Measurements from ENCODE around the gene ITGB5.
A peak's percentile ranks its signal among the peaks of the same experiment; 100 is the strongest.
"Not testable (repeated sequence)": the region's sequence is repeated elsewhere in the genome, so short reads cannot be mapped to it uniquely, and the experiment has no call there.

Gene ITGB5

DNA sequence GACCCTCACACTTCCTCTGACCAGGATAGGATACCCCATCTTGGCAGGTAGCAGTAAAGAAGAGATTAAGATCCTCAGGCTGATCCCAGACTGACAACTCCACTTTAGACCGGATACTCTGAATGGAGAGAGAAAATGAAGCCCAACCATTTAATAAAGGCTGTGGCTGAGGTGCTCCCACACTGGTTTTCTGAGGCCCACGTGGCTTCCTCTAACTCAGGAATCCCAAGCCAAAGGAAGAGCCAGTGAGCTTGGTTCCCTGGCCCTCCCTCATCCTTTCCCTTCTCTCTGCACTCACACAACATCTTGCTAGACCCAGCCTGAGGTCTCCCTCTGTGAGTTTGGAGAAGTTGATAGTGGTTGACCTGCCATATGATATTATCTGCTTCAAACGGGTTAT is 78.1 kb downstream of the ITGB5 start:
- no peak for DNase-seq

DNA sequence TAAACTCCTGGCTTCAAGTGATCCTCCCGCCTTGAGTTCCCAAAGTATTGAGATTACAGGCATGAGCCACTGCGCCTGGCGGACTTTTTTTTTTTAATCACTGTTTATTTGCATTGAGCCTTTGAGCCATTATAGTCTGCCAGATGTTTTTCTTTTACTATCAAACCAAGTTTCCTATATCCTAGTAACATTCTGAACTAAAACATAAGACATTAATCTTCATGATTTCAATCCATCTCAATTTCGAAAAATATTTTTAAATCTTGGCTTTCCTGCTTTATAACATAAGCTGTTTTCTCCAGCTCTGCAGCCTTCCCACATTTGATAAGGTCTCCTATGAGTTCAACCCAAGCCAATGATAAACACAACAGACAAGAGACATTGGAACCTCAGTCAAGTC is 81.5 kb downstream of the ITGB5 start:
- no peak for DNase-seq

DNA sequence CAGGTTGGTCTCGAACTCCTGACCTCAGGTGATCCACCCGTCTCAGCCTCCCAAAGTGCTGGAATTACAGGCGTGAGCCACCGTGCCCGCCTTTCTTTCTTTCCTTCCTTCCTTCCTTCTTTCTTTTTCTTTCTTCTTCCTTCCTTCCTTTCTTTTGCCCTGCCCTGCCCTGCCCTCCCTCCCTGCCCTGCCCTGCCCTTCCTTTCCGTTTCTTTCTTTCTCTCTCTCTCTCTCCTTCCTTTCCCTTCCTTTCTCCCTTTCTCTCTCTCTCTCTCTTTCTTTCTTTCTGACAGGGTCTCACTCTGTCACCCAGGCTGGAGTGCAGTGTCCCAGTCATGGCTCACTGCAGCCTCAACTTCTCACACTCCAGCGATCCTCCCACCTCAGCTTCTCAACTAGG is 82.3 kb downstream of the ITGB5 start:
- DNase-seq: no peak

DNA sequence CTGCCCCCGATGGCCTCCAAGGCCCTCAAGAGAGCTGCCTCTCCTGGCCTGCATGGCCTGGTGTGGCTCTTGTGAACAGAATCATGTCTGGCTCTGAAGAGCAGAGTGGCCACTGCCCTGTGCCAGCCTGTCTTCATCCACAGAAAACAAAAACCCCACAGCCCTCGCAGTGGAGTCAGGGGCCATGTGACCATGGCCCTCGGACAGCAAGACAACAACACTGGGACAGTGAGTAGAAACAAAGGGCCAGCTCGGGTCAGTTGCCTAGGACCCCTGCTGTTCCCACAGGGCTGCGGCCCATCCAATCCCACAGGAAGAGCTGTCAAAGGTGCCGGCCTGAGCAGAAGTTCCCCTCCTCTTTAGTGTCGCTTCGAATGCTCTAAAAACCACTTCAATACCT is 84.5 kb downstream of the ITGB5 start:
- no peak for DNase-seq

DNA sequence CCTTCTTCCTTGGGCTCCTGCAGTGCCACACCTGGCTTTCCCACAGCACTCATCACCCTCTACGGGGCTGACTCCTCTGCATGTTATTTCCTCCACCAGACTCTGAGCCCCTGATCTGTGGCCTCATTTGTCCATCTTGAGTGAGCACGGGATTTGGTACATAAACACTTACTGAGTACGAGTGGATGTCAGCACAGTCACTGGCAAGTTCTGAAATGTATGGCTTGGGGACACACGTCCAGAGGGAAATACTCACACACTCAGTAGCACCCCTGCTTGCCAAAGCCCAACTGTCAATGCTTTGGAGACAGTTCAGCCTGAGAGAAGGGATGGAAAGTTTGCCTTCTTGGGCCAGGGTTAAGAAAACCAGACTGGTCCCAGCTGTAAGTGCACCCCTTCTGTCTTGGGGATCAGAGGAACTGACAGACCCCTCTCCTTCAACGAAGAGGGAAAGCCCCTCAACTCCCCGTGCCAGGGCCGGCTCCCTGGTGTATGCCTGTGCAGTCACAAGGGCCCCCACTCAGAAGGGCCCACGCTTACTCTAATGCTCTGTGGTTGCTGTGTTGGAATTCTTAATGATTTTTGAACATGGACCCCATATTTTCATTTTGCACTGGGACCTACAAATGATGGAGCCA is 85.0 kb downstream of the ITGB5 start:
- no peak for DNase-seq

DNA sequence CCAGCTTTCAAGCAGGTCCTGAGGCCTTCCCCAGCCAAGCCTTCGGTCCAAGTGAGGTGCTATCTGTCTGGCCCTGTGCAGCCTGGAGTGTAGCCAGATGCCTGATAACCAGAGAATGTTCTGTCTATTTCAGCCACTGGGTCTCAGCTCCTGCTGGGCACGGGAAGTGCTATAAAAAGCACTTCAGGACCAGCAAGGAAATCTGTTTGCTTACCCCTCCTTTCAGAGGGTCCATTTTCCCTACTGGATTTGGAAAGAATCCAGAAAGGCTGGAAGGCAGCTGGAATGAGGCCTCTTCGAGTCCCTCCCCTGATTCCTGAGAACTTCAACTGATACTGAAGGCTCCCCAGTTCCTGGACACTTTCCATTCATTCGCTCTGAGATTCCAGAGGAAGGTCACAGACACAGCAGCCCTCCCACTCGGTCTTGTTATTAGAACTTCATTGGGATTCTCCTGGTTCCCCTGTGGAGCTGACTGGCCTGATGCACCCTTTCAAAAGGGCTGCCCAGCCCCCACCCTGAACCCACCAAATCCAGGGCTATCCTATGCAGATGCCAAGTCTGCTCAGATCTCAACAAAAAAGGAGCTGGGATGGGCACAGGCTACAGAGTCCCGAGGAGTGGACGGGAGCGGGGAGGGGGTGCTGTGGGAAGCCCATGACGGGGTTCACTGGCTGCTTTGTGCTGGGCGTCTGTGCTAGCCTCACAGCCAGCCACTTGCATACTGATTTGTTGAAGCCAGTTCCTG is 86.5 kb downstream of the ITGB5 start:
- no peak for DNase-seq

DNA sequence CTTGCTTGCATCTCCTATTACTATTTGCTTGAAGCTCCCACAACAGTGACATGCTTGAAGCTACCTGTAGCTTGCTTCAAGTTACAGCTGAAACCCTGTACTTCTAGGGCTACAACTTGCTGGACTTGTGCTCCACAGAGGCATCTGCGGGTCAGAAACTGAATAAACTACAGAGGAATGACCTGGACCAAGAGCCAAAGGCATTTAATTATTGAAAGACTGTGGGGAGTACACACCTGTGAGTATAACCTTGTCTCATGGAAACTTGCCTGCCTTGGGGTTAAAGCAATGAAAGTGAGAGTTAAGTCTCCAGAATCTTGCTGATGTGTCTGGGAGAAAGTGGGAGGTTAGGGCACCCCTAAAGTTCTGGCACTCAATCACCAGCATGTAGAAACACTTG is 87.1 kb downstream of the ITGB5 start:
- DNase-seq: no peak

DNA sequence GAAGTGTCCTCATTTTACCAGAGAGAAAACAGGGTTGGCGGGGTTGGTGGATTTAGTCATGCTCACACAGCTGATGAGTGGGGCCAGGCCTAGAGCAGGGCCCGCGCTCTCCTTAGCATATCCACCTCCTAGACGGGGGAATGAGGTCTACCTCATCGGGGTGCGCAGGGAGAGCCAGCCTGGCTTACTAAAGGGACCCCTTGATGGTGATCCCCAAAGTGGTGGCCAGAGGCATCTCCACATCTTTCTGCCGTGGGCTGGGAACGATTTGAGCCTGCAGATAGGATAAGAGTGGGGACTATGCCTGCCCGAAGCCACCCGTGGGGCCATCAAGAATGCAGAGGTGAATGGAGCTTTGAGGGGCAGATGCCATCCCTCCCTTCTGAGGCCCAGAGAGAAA is 87.5 kb downstream of the ITGB5 start:
- no peak for DNase-seq

DNA sequence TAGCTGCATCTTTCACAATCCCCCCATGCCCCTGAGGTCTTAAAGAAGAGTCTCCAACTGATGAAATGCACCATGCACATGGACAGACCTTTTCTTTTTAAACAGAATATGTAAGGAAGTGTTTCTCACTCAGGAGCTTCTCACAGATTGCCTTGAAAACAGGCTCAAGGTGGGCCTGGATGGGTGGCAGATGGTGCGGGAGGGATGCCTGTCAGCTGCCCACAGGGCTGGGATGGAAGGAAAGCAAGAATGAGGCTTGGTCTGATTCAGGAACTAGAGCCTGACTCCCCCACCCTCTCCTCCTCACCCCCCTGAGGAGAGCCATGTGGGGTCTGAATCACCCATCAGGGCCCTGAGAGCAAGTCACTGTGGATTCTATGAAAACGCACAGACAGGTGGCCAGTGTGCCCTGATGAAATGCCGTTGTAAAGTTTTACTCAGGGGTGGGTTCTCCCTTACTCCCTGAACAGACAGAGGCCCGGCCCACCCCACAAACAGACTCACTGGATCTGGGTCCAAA is 89.7 kb downstream of the ITGB5 start:
- no peak for DNase-seq

DNA sequence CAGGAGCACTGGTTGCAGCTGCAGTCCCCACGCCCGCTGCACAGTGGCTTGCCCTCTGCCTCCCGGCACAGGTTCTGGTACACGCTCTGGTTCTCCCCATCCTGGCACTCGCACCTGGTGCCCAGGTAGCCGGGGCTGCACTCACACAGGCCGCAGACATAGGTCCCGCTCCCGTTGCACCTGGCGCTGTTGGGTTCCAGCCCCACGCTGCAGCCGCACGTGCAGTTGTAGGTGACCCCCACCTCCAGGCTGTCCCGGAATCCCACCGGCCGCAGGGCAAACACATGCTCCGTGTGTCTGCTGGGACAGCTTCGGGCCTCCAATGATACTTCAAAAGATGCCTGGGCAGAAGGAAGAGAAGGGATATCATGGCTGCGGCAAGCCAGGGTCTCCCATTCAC is 90.7 kb downstream of the ITGB5 start:
- no peak for DNase-seq

DNA sequence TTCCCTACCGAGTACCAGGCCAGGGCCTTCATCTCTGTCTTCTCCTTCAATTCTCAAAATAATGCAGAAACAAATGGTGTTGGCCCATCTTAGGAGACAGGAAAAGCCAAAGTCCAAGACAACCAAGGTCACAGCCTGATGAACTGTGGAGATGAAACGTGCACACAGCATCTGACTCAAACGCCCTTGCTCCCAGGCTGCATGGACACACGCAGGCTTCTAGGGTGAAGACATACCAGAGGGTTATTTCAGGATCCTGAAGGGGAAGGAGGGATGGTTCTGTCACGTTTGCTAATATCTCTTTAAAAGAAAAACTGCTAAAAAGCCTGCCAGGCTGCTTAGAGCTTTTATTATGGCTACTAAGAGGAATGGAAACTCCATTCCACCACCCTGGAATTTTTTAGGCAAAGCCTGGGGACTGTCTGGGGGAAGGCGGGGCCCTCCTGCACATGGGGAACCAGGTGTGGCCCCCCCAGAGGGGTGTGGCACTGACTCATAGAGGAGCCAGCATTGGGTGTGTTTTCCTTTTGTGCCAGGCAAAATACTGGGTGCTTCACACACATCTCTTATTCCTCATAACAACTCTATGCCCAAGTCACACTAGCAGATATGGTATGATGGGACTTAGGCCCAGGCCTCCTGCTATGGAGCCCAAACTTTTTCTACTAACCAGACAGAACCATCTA is 94.0 kb downstream of the ITGB5 start:
- DNase-seq: no peak

DNA sequence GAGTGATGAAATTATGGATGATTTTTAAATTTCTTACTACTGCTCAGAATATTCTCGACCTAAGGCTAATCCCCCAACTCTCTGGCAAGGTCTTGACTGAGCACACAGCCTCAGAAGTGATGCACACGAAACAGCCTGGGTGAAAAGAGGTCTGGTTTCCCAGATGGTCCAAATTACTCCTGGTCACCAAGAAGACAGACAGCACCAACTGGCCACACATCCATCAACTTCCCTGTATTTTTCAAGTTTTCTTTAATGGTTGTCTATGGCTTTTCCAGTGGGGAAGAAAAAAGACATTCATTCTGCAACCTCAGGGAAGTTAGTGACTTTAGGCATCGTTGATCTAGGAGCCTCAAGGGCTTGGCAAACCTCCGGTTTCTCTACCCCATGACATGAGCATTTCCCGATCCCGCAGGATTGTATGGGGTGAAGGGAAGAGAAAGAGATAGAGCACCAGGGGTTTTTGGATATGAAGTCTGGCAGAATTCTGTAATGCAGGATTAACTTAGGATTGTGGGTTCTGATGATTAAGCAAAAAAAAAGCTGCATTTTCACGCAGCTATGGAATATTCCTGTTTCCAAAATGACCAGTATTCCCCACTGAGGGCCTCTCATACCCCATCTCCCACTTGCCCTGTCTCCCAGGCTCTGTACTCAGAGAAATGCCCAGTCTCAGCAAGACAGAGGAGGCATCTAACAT is 94.7 kb downstream of the ITGB5 start:
- DNase-seq: no peak

DNA sequence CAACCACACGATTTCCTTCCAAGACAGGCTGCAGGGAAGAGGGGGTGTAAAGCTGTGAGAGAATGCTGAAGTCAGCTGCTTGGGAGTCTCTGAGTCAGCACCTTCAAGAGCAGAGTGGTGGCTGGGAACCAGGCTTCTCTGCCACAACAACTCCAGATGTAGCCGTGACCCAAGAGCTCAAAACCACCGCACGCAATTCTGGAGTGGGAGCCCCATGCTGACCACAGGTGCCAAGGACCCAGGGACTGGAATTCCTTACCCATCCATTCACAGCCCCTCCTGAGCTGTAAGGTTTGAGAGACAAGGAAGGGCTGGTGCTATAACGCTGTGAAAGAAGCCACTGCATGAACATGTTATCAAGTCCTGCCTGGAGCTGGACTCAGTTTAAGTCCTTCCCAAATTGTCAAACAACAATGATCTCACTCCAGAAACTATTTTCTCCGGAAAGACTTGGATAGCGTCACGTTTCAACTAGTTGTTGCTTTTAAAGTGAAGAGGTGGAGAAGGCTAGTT is 95.5 kb downstream of the ITGB5 start:
- DNase-seq: peak; percentile 19

DNA sequence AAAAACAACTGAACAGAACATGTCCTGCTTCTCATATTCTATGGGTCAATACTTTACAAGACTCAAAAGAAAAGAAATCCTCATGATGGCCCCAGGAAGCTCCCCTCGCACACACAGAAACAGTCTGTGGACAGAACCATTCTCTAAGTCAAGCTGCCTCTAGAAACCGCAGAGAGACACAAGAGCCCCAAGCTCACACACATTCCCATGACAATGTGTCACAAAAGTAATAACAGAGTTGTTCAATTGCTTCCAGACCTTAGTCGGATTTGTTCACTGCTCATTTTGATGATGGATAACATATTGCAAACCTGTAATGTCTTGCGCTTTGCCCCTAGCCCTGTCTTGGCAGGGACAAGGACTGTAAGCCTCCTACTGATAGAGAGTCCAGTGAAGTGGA is 96.0 kb downstream of the ITGB5 start:
- no peak for DNase-seq

DNA sequence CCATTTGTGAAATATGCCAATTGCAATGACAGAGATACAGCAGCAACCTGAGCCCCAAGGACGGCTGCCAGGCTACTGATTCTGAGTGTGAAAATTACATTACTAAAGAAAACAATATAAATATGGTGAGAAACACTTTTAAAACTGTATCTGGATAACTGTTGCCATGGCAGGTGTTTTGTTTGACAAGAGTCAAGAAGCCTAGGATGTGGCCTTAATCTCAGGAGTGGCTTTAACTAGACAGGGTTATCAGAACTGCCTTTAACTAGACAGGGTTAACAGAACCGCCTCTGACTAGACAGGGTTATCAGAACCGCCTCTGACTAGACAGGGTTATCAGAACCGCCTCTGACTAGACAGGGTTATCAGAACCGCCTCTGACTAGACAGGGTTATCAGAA is 98.1 kb downstream of the ITGB5 start:
- DNase-seq: not testable (repeated sequence)

DNA sequence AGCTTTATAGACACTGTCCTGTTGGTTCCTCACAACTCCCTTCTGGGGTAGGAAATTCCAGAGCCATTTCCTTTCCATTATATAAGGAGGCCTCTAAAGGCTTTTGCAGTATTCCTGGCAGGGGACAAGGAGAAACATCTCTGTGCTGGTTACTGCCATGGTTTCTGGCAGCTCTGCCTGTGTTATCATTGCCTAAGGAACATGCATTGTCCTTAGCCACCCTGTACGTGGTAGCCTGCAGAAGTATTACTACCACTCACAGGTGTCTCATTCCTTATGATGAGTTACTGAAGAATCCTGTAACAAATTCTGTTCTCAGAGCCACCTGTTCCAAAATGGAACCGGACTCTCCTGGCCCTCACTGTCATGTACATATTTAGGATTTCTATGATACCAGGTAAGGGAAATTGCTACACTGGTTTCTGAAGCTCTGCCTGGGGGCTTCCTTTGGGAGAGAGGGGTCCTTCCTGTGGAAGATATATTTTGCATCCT is 98.9 kb downstream of the ITGB5 start:
- no peak for DNase-seq

DNA sequence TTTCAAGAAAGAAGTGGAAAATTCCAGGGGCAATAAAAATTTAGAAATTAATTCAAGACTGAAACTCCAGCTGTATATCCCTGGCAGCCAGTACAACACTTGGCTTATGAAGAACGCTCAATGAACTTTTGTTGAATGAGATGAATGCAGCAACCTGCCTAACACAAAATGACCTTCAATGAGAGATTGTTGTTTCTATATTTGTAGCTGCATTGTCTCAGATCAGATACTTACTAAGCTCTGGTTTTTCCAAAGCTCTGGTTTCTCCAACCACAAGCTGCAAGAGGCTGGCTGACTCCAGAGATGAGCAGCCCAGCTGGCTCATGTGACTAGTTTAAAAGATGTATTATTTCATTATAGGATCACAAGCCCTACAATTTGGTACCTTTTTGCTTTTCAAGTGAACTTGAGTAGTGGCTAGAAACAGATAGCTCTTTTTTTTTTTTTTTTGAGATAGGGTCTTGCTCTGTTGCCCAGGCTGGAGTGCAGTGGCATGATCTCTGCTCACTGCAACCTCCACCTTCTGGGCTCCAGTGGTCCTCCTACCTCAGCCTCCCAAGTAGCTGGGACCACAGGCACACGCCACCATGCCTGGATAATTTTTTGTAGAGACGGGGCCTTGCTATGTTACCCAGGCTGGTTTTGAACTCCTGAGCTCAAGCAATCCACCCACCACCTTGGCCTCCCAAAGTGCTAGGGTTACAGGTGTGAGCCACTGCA is 99.5 kb downstream of the ITGB5 start:
- no peak for DNase-seq

DNA sequence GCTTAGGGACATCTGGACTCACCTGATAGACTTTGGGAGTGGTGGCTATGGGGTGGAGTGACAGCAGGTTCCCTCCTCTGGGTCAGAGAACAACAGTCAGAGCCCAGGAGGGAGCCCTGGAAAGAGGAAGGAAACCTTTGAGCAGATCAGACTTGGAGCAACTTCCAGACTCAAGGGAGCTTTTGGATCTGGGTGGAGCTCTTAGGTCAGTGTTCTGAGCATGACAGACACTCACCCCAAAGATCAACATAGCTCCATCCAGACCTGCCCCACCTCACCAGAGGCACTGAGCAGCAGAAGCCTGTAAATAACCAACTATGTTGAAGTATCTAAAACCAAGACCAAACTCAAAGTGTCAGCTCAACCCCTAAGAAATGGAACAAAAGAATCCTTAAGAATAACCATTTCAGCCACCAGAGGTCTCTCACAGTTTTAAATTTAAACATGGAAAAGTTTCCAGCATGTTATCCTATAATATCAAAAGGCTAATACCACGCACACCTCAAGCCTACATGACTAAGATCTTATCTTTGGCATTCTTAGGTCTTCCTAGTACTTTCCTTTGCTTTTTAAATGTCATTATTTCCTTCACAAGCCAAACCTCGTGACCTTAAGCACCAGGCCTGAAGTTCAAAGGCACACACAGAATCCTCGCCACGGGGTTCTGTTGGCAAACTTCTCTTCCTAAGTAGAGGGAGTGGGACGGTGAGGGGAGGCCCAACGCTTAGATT is 100.5 kb downstream of the ITGB5 start:
- DNase-seq: peak; percentile 18

DNA sequence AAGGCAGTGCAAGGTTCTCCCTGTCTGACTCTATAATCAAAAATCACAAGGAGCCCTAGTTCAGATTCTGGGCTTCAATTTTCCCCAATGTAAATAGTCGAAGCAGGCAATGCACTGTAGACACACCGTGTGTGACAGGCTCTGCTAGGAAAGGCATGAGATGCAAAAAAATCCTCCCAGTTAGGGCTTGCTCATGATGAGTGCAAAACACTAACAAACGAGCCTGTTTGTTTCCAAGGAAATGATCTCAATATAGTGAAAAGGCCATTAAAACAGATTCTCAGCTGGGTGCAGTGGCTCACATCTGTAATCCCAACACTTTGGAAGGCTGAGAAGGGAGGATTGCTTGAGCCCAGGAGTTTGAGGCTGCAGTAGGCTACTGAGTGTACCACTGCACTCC is 101.2 kb downstream of the ITGB5 start:
- DNase-seq: no peak

DNA sequence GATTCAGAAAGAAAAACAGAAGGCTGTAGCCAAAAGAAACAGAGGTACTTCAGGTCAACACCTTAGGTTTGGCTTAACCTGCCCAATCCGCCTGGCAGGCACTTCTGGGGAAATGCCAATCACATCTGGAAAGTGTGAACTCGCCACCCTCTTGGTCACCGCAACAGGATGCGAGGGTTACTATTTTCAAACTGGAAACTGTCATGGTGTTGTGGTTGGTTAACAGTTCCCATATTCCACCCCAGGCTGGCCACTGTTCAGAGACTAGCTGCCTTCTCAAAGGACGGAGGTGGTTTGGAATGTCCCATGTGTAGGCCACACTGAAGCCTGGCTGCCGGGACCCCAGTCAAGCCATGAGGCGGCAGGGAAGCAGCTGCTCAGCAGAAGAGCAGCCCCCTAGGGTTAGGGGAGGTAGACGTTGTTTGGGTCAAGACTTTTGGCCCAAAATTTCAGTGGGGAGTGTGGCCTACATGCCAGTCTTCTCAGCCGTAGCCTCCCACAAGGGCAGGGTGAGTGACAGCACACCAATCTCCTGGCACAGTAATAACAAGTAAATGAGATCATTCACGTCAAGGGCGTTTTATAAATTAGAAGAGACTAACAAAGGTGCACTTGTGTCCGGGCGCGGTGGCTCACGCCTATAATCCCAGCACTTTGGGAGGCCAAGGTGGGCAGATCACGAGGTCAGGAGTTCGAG is 102.3 kb downstream of the ITGB5 start:
- peak; percentile 82 for DNase-seq

DNA sequence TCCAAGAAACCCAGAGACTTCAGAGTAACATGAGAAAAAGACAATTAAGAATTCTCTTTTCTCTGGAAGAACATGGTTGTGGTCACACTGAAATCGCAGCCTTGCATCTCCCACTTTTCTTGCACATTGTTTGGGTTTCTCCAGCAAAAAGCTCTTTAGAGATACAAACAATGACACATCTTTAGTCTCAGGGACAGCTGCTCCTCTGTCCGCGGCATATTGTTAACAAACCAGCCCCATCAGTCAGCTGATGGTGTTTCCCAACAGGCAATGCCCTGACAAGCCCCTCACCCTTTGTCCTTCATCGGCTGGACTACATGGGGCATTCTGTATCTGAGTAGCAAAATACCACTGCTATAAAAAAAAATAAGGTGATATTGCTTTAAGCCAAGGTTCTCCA is 103.5 kb downstream of the ITGB5 start:
- DNase-seq: no peak

All from kidney glomerular epithelial cell (primary cell).